GM21529 (cell line): ENCODE data around the gene SULF2.

Source experiments
- ATAC-seq: cut with Tn5 transposase; IDR thresholded peaks from one replicate; pipeline ENCODE4 v1.9.1; 2021; ENCODE audit not compliant: unreplicated experiment

The SULF2 gene

GRCh38 chr20:47784599-47785310, 526 bp downstream of the SULF2 start:
- ATAC-seq = no peak

GRCh38 chr20:47783828-47784598, 1.3 kb downstream of the SULF2 start:
- ATAC-seq = no peak

GRCh38 chr20:47782920-47783552, 2.2 kb downstream of the SULF2 start:
- ATAC-seq = no peak

- no peak for ATAC-seq
Observed at GRCh38 chr20:47782076-47782475, 3.2 kb downstream of the SULF2 start.

GRCh38 chr20:47781632-47782031, 3.6 kb downstream of the SULF2 start:
- no peak for ATAC-seq

GRCh38 chr20:47780720-47781389, 4.4 kb downstream of the SULF2 start:
- no peak for ATAC-seq

GRCh38 chr20:47778398-47779354, 6.6 kb downstream of the SULF2 start:
- ATAC-seq = no peak

GRCh38 chr20:47777220-47777619, 8.1 kb downstream of the SULF2 start:
- ATAC-seq = no peak

GRCh38 chr20:47776639-47777038, 8.6 kb downstream of the SULF2 start:
- no peak for ATAC-seq

- no peak for ATAC-seq
Observed at GRCh38 chr20:47775841-47776240, 9.4 kb downstream of the SULF2 start.

GRCh38 chr20:47775039-47775438, 10.2 kb downstream of the SULF2 start:
- no peak for ATAC-seq

GRCh38 chr20:47774131-47774777, 11.0 kb downstream of the SULF2 start:
- ATAC-seq = no peak

GRCh38 chr20:47773371-47773786, 11.9 kb downstream of the SULF2 start:
- ATAC-seq = no peak

- ATAC-seq = no peak
Observed at GRCh38 chr20:47770935-47771334, 14.3 kb downstream of the SULF2 start.

- ATAC-seq = no peak
Observed at GRCh38 chr20:47768016-47768824, 17.1 kb downstream of the SULF2 start.

- ATAC-seq = no peak
Observed at GRCh38 chr20:47765691-47766594, 19.3 kb downstream of the SULF2 start.

GRCh38 chr20:47765271-47765670, 20.0 kb downstream of the SULF2 start:
- no peak for ATAC-seq

- ATAC-seq = no peak
Observed at GRCh38 chr20:47764154-47764733, 21.0 kb downstream of the SULF2 start.
